Brain pericyte (primary cell): Measurements from ENCODE around the gene NOG.

ENCODE experiments used
- DNase-seq: peaks from one replicate; pipeline ENCODE4 v3.0.0-alpha.2; 2012; ENCODE audit warnings: low read depth, low spot score

Gene NOG

GRCh38 chr17:56593646-56594319 is at the start of gene NOG:
Gene NOG, plus strand, starts transcription at chr17:56593699. Its CDS starts 525 bp downstream, at chr17:56594224.
- DNase-seq: no peak

GRCh38 chr17:56545106-56545505 is 48.4 kb upstream of the NOG start:
- no peak for DNase-seq

DNA sequence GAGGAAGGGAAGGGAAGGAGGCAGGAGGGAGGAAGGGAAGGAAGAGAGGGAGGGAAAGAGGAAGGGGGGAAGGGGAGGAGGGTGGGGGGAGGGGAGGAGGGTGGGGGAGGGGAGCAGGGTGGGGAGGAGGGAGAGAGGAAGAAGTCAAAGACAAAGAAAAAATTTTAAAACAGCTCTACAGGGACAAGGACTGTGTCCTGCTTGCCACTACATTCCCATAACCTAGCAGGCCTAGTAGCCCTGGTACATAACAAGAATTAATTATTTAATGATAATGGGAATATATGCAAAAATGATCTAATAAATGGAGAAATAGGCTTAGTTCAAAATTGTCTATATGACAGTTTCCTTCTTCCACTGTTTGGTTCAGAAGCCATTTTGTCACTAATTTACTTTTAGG is 47.6 kb upstream of the NOG start:
- DNase-seq: no peak

DNA sequence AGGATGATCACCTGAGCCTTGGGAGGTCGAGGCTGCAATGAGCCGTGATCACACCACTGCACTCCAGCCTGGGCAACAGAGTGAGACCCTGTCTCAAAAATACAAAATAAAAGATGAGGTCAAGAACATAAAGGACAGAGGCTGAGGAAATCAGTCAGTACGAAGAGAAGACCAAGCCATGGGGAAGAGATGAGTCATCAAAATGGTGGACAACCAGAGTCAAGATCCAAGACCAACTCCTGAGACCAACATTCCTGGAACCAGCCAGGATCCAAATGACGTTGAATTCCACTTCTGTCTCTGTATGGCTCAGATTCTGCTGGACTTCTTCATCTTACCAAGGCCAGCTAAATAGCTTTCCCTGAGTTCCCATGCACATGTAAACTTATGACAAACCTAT is 44.8 kb upstream of the NOG start:
- DNase-seq: no peak

DNA sequence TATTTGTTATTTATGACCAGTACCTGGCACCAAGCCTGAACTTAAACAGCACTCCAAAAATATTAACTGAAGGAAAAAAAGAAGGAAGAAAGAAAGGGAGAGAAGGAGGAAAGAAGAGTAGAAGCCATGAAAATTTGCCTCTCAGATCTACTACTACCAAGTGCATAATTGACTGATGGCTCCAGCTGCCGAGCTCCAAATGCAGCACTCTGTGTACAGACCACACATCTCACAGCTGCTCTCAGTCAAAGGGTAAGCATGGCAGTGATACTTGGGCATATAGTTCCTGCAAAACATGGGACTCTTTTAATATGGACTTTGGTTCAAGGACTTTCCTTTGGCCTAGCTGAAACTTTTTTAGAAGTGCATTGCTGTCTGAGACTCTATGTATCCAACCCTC is 44.0 kb upstream of the NOG start:
- DNase-seq: no peak

DNA sequence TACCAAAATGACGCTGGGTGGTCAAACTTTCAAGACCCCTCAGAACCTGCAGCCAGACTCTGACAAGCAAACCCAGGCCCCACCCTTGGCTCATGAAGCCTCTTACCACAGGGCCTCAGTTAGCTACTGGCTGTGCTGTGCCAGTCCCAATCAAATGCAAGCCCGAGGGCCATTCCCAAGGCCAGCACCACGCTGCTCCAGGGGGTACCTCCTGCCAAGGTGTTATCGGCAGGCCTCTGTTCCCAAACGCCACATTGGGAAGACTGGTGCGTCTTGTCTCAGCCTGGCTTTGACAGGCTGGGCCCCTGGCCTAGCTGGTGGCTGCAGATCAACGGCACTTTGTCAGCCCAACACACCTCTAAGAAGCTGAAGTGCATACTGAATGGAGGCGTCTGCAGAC is 35.8 kb upstream of the NOG start:
- no peak for DNase-seq

DNA sequence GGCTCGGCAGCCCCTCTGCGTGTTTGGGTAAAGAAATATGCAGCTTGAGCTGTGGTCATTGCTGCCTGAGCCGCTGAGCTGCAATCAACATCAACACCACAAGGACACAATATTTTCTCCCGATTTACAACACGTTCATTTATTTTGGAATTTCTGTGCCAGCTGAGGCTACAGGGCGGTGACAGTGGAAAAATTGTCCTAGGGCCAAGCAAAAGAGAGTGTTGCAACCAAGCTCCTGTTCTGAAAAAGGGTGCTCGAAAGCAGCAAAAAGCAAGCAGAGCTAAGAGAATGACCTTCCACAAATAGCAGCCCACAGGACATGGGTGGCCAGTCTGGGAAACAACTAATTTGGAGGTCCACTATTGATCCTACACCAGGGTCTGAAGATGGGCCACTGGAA is 35.4 kb upstream of the NOG start:
- no peak for DNase-seq

GRCh38 chr17:56570199-56570598 is 23.3 kb upstream of the NOG start:
- no peak for DNase-seq

- no peak for DNase-seq
Observed at GRCh38 chr17:56571456-56571855, 22.0 kb upstream of the NOG start.

DNA sequence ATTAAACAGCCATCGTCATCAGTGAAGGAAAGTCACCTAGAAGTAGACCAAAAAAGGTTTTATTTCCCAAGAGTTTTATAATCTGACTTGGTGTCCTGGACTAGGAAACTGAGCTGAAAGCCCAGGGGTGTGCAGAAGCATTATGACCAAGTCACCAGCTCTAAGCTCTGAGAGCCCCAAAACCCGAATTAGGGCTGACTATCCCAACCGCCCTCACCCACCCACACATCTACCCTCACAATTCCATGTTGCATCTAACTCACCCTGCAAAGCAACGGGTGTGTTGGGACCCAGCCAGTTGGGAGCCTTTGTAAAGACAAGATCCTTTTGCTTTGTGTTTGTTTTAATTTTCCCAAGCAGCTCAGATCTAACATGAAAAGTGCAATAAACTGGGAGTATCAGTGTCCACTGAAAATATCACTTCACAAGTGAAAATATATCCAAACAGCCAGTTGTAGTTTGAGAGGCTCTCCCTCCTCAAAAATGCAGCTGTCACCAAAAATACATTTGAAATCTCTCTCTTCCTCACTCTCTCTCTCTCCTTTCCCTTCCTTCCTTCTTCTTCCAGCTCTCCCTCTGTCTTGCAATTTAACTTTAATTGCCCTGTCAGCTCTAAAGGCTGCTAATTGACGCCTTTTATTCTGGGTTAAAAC is 16.2 kb upstream of the NOG start:
- DNase-seq: no peak

DNA sequence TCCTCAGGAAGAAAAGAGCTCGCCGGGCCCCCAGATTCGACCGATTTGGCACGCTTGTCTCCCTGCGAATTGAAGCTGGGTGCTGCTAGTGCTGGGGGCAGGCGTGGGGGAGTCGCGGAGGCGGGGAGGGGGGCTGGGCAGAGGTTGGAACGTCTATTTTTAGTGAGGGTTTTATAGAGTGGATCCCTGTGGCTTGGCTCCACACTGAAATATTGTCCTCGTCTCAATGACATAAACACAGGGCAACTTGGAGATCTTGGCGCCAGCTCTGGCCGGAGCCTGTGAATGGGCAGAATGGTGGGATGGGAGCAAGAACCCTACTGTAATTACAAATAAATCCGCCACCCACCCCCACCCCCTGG is 15.7 kb upstream of the NOG start:
- DNase-seq: no peak

GRCh38 chr17:56581635-56582627 is 11.6 kb upstream of the NOG start:
- no peak for DNase-seq

GRCh38 chr17:56583772-56584171 is 9.7 kb upstream of the NOG start:
- no peak for DNase-seq

- DNase-seq: no peak
Observed at GRCh38 chr17:56587298-56587697, 6.2 kb upstream of the NOG start.

DNA sequence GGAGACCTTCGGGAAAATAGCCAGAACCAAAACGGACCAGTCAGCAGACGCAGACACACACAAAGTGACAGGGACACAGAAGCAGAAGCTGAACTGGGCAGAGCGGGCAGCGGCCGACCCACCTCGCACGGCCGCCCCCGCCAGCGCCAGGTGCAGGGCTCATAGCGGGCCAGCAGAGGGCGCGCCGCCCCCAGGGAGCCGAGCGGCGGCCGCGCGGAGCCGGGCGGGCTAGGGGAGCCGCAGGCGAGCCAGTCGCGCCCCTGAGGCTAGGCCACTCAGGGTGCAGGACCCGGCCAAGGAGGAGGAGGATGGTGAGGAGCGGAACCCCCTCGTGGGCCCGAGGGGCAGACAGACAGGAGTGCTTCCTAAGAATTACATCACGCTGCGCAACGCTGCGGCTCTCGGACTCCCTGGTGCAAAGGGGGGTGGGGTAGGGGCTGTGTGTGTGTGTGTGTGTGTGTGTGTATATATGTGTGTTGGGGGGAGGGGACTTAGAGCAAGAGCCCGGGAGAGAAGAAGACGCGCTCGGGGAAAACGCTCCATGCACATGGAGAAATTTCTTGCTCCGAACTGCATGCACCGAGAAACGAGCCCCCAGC is 913 bp upstream of the NOG start:
- DNase-seq: no peak

- DNase-seq: no peak
Observed at GRCh38 chr17:56593086-56593645, 333 bp upstream of the NOG start.

GRCh38 chr17:56594320-56595107 is 1.0 kb downstream of the NOG start:
- DNase-seq: no peak

DNA sequence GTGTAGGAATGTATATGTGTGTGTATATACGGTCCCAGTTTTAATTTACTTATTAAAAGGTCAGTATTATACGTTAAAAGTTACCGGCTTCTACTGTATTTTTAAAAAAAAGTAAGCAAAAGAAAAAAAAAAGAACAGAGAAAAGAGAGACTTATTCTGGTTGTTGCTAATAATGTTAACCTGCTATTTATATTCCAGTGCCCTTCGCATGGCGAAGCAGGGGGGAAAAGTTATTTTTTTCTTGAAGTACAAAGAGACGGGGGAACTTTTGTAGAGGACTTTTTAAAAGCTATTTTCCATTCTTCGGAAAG is 1.6 kb downstream of the NOG start:
- DNase-seq: no peak

DNA sequence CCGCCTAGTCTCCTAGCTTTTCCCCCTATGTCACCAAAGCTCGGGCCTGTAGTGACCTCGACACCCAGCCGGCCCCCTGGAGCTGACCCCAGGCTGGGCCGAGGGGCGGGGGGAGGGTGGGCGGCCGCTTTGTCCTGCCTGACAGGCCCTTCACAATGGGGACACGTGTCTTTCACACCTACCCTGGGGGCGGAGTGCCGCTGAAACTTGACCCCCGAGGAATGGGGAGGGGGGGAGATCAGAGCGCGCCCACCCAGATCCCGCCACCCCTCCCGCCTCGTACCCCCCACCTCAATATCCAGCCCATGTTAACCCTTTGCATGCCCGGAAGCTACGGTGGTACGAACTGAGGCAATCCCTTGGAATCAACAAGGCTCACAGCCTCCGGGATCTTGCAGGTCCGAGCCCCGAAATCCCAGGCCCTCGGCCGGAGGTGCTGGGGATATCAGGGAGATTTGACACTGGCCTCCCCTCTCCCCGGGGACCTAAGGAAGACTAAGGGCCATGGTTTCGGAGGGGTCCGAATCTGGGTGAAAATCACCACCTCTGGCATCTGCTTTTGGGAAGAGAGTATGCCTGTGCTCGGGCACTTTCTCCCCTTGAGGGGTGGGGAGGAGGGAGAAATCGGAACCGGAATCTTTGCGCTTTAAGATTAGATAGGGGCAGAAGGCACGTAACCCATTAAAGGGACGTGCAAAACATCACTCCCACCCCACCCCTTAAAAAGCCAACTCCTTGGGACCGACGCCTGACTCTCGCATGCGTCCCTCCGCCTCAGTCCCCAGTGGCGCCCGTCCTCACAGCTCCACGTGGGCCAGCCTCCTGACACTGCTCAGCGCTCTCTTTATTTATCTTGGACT is 2.6 kb downstream of the NOG start:
- no peak for DNase-seq
